Hepatocyte (in vitro differentiated cells): ENCODE data around the gene BBS1. TPM values are rescaled to one million over a fixed set of nuclear protein-coding genes. Genes with fewer than 3 reads are reported as not detected.

Experiments
- DNase-seq: peaks from one replicate; pipeline ENCODE4 v3.0.0-alpha.2; 2016; ENCODE audit warnings: low spot score
- H2AFZ ChIP-seq: fragments of 200-600 bp; sonication (generic); 2 replicates; pipeline ENCODE4 v1.6.0; 2016; ENCODE audit warnings: antibody characterized with exemption, mild to moderate bottlenecking
- H3K27ac ChIP-seq: fragments of 200-600 bp; sonication (generic); 2 replicates; pipeline ENCODE4 v1.5.1; 2016; ENCODE audit warnings: mild to moderate bottlenecking
- H3K27me3 ChIP-seq: fragments of 200-600 bp; sonication (generic); 2 replicates; pipeline ENCODE4 v1.6.1; 2016
- H3K36me3 ChIP-seq: fragments of 200-600 bp; sonication (generic); replicated peaks from 2 replicates; pipeline ENCODE4 v1.5.1; 2016; ENCODE audit warnings: low read depth; ENCODE audit not compliant: insufficient read depth
- H3K4me1 ChIP-seq: fragments of 200-600 bp; sonication (generic); 2 replicates; pipeline ENCODE4 v1.5.1; 2016; ENCODE audit warnings: mild to moderate bottlenecking, moderate library complexity; ENCODE audit not compliant: insufficient read depth
- H3K4me2 ChIP-seq: fragments of 200-600 bp; sonication (generic); 2 replicates; pipeline ENCODE4 v1.6.0; 2016
- H3K4me3 ChIP-seq: fragments of 200-600 bp; sonication (generic); 2 replicates; pipeline ENCODE4 v1.5.1; 2016; ENCODE audit warnings: mild to moderate bottlenecking
- H3K79me2 ChIP-seq: fragments of 200-600 bp; sonication (generic); 2 replicates; pipeline ENCODE4 v1.6.0; 2017; ENCODE audit warnings: mild to moderate bottlenecking
- H3K9me2 ChIP-seq: fragments of 200-600 bp; sonication (generic); replicated peaks from 2 replicates; pipeline ENCODE4 v1.6.0; 2017; ENCODE audit warnings: mild to moderate bottlenecking; ENCODE audit not compliant: insufficient read depth
- H3K9me3 ChIP-seq: fragments of 200-600 bp; sonication (generic); 2 replicates; pipeline ENCODE4 v1.5.1; 2016; ENCODE audit warnings: low read depth, mild to moderate bottlenecking
- H4K20me1 ChIP-seq: fragments of 200-600 bp; sonication (generic); 2 replicates; pipeline ENCODE4 v1.6.0; 2016; ENCODE audit warnings: mild to moderate bottlenecking; ENCODE audit not compliant: insufficient read depth, poor library complexity, severe bottlenecking
- CTCF ChIP-seq: fragments of 200-600 bp; sonication (generic); IDR thresholded peaks from 2 replicates; pipeline ENCODE4 v1.5.1; 2016; ENCODE audit warnings: antibody characterized with exemption, mild to moderate bottlenecking; ENCODE audit not compliant: poor library complexity
- EZH2 ChIP-seq: fragments of 200-600 bp; sonication (generic); IDR thresholded peaks from 2 replicates; pipeline ENCODE4 v1.6.1; 2016; ENCODE audit warnings: antibody characterized with exemption, mild to moderate bottlenecking, borderline replicate concordance
- EZH2phosphoT487 ChIP-seq: fragments of 200-600 bp; sonication (generic); IDR thresholded peaks from one replicate; pipeline ENCODE4 v1.6.1; 2018; ENCODE audit warnings: antibody characterized with exemption, mild to moderate bottlenecking, low read depth, moderate library complexity; ENCODE audit not compliant: unreplicated experiment, severe bottlenecking
- WGBS: methylation state at CpG from one replicate; pipeline ENCODE4 v1.1.6; 2016; ENCODE audit warnings: low lambda C conversion rate; ENCODE audit errors: missing lambda C conversion rate; 5-methylcytosine and 5-hydroxymethylcytosine counted together
- polyA plus RNA-seq: library from polyadenylated mRNA; unstranded; fragments of >200 nt; fragmentation: Nextera tagmentation; extraction: Ambion mirVana; gene quantifications from 2 replicates; pipeline ENCODE4 v1.2.1, GENCODE V29; 2016
- total RNA-seq: library from RNA; depleted of rRNA; stranded (reverse); fragments of >200 nt; gene quantifications from 2 replicates; pipeline ENCODE4 v1.2.3, GENCODE V29; 2014

Gene BBS1
- total and polyA plus RNA-seq, 2 experiments from 2014 or later: 25.1 to 27.7 TPM

- Histone ChIP-seq H3K79me2 (peaks cover 20% of the 10 kb centered on the region), H3K4me1 (peaks cover 7% of the 10 kb centered on the region), H3K27me3 (no peaks in the 10 kb centered on the region), H3K4me2 (peak overlapping the region; percentile 92), H3K36me3 (no peaks in the 10 kb centered on the region), H2AFZ (peak overlapping the region; percentile 87), H4K20me1 (no peaks in the 10 kb centered on the region), H3K9me3 (no peaks in the 10 kb centered on the region), H3K4me3 (peak overlapping the region; percentile 93), H3K27ac (peak overlapping the region; percentile 60), H3K9me2 (no peaks in the 10 kb centered on the region)
- TF ChIP-seq EZH2phosphoT487 (no peak), CTCF (no peak), EZH2 (no peak)
- 10% methylated on average over 5 of the region's 5 CpGs for WGBS
- no peak for DNase-seq
Measured at GRCh38 chr11:66510990-66511339, 530 bp downstream of the BBS1 start.

GRCh38 chr11:66523611-66524010 is 13.2 kb downstream of the BBS1 start:
- no peak for TF ChIP-seq CTCF
- TF ChIP-seq EZH2phosphoT487: no peak
- no peak for TF ChIP-seq EZH2
- Histone ChIP-seq H3K9me2 (no peaks in the 10 kb centered on the region), H3K9me3 (no peaks in the 10 kb centered on the region), H3K36me3 (no peaks in the 10 kb centered on the region), H3K4me3 (no peak overlapping the region), H3K27ac (no peak overlapping the region), H3K4me1 (no peaks in the 10 kb centered on the region), H3K79me2 (no peaks in the 10 kb centered on the region), H3K27me3 (no peaks in the 10 kb centered on the region), H3K4me2 (no peak overlapping the region), H4K20me1 (no peaks in the 10 kb centered on the region), H2AFZ (no peak overlapping the region)
- 77% methylated on average over 11 of the region's 11 CpGs for WGBS
- no peak for DNase-seq

GRCh38 chr11:66524304-66525040 is 14.0 kb downstream of the BBS1 start:
- WGBS: 96% methylated on average over 10 of the region's 10 CpGs
- no peak overlapping the region for H3K4me2 ChIP-seq
- no peaks in the 10 kb centered on the region for H3K9me2 ChIP-seq
- H3K36me3 ChIP-seq: no peaks in the 10 kb centered on the region
- no peak overlapping the region for H3K27ac ChIP-seq
- H3K4me1 ChIP-seq: no peaks in the 10 kb centered on the region
- H3K79me2 ChIP-seq: no peaks in the 10 kb centered on the region
- no peak overlapping the region for H2AFZ ChIP-seq
- no peak overlapping the region for H3K4me3 ChIP-seq
- no peaks in the 10 kb centered on the region for H3K27me3 ChIP-seq
- DNase-seq: no peak
- TF ChIP-seq EZH2phosphoT487 (no peak), CTCF (no peak), EZH2 (no peak)
- H4K20me1 ChIP-seq: no peaks in the 10 kb centered on the region
- no peaks in the 10 kb centered on the region for H3K9me3 ChIP-seq
